Transverse colon (tissue), 3 donors: ENCODE measurements around the gene SLX4.

Experiments
- EP300 ChIP-seq: sonication (generic); formaldehyde crosslinking; IDR thresholded peaks from one replicate; pipeline ENCODE4 v1.6.1; 2017; ENCODE audit warnings: antibody characterized with exemption, low read depth
- POLR2A ChIP-seq: fragments of 450-650 bp; IDR thresholded peaks from one replicate; pipeline ENCODE4 v1.6.1; 2016; ENCODE audit warnings: antibody characterized with exemption, mild to moderate bottlenecking, moderate library complexity
- TF ChIP-seq, protein P1 (sequence below), 5 experiments: fragments of 200-600 bp in 3 of 5; fragments of 450-650 bp in 2 of 5; sonication (generic) in 3 of 5; IDR thresholded peaks; 1 replicate in 2 of 5; 2 replicates in 3 of 5; pipeline ENCODE4 v1.5.1; 2016 to 2017; ENCODE audit warnings: antibody characterized with exemption in 5 of 5, inconsistent platforms in 3 of 5, mild to moderate bottlenecking in 2 of 5, moderate library complexity in 1 of 5

DNA sequence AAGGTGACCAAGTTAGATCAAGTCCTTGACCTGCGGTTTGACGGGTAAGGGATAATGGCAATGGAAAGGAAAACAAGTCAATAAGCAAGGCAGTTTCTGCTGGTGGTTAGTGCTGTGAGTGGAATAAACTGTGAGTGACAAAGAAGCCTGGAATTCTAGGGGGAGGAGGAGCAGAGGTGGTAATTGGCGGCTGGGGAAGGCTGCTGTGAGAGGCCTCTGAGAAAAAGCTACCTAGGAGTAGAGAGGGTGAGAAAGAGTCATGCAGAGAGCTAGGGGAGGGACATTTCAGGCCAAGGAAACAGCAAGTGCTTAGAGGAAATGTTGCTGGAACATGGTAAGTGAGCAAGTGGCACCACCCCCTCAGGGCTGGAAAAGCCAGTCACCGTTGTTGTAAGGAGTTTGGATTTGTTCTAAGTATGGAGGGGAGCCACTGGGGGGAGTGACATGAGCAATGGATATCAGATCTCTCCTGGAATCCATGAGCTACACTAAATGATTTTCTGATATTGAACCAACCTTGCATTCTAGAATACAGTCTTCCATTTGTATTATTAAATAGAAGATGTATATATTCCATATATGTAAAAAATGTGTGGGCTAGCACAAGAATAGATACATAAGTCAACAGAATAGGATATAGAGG is 40.9 kb downstream of the SLX4 start:
- TF ChIP-seq POLR2A (no peak), EP300 (no peak)
- TF ChIP-seq, protein P1, sequence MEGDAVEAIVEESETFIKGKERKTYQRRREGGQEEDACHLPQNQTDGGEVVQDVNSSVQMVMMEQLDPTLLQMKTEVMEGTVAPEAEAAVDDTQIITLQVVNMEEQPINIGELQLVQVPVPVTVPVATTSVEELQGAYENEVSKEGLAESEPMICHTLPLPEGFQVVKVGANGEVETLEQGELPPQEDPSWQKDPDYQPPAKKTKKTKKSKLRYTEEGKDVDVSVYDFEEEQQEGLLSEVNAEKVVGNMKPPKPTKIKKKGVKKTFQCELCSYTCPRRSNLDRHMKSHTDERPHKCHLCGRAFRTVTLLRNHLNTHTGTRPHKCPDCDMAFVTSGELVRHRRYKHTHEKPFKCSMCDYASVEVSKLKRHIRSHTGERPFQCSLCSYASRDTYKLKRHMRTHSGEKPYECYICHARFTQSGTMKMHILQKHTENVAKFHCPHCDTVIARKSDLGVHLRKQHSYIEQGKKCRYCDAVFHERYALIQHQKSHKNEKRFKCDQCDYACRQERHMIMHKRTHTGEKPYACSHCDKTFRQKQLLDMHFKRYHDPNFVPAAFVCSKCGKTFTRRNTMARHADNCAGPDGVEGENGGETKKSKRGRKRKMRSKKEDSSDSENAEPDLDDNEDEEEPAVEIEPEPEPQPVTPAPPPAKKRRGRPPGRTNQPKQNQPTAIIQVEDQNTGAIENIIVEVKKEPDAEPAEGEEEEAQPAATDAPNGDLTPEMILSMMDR (IDR thresholded peaks at IDR 0.05) = no peak
